IPS-15b (cell line): Measurements from ENCODE around the gene FHOD3.

ENCODE experiments used
- H3K27me3 ChIP-seq: one replicate; pipeline ENCODE4 v1.6.1; 2013; ENCODE audit warnings: low read length; ENCODE audit not compliant: control insufficient read depth, insufficient read depth
- H3K36me3 ChIP-seq: one replicate; pipeline ENCODE4 v1.6.1; 2013; ENCODE audit warnings: low read length; ENCODE audit not compliant: control insufficient read depth, insufficient read depth
- H3K4me1 ChIP-seq: one replicate; pipeline ENCODE4 v1.6.1; 2013; ENCODE audit warnings: mild to moderate bottlenecking, low read length; ENCODE audit not compliant: control insufficient read depth, insufficient read depth
- H3K4me3 ChIP-seq: one replicate; pipeline ENCODE4 v1.5.1; 2013; ENCODE audit warnings: low read depth, low read length
- H3K9ac ChIP-seq: one replicate; pipeline ENCODE4 v1.6.1; 2013; ENCODE audit warnings: low read depth, mild to moderate bottlenecking, low read length
- H3K9me3 ChIP-seq: one replicate; pipeline ENCODE4 v1.6.1; 2013; ENCODE audit warnings: mild to moderate bottlenecking, low read length; ENCODE audit not compliant: control insufficient read depth, insufficient read depth

Gene FHOD3

GRCh38 chr18:36481201-36481657 lies 183.7 kb downstream of the FHOD3 start:
- Histone ChIP-seq H3K27me3 (no peaks in the 10 kb centered on the region), H3K36me3 (no peaks in the 10 kb centered on the region), H3K4me3 (peak overlapping the region; percentile 10), H3K4me1 (peaks cover 28% of the 10 kb centered on the region), H3K9me3 (no peaks in the 10 kb centered on the region), H3K9ac (no peak overlapping the region)

GRCh38 chr18:36481935-36482334 lies 184.4 kb downstream of the FHOD3 start:
- Histone ChIP-seq H3K9me3 (no peaks in the 10 kb centered on the region), H3K36me3 (no peaks in the 10 kb centered on the region), H3K4me1 (peaks cover 28% of the 10 kb centered on the region)

GRCh38 chr18:36484591-36484990 lies 187.1 kb downstream of the FHOD3 start:
- no peaks in the 10 kb centered on the region for H3K36me3 ChIP-seq
- H3K9ac ChIP-seq = no peak overlapping the region
- no peaks in the 10 kb centered on the region for H3K9me3 ChIP-seq

More at GRCh38 chr18:36481935-36482334, 184.4 kb downstream of the FHOD3 start:
- no peaks in the 10 kb centered on the region for H3K27me3 ChIP-seq
- H3K9ac ChIP-seq = no peak overlapping the region
- peak overlapping the region; percentile 10 for H3K4me3 ChIP-seq

GRCh38 chr18:36485772-36486171 lies 188.3 kb downstream of the FHOD3 start:
- H3K27me3 ChIP-seq = no peaks in the 10 kb centered on the region
- peaks cover 15% of the 10 kb centered on the region for H3K4me1 ChIP-seq
- no peaks in the 10 kb centered on the region for H3K9me3 ChIP-seq
- no peak overlapping the region for H3K4me3 ChIP-seq
- no peaks in the 10 kb centered on the region for H3K36me3 ChIP-seq
- no peak overlapping the region for H3K9ac ChIP-seq

More at GRCh38 chr18:36484591-36484990, 187.1 kb downstream of the FHOD3 start:
- Histone ChIP-seq H3K4me1 (peaks cover 27% of the 10 kb centered on the region), H3K27me3 (no peaks in the 10 kb centered on the region), H3K4me3 (no peak overlapping the region)

- Histone ChIP-seq H3K4me1 (peaks cover 1% of the 10 kb centered on the region), H3K4me3 (no peak overlapping the region), H3K27me3 (no peaks in the 10 kb centered on the region), H3K36me3 (no peaks in the 10 kb centered on the region), H3K9ac (no peak overlapping the region), H3K9me3 (no peaks in the 10 kb centered on the region)
These were observed 190.6 kb downstream of the FHOD3 start for GRCh38 chr18:36488131-36488530.

- Histone ChIP-seq H3K4me1 (peaks cover 8% of the 10 kb centered on the region), H3K27me3 (no peaks in the 10 kb centered on the region), H3K36me3 (no peaks in the 10 kb centered on the region), H3K4me3 (no peak overlapping the region), H3K9me3 (no peaks in the 10 kb centered on the region), H3K9ac (no peak overlapping the region)
These were observed 193.4 kb downstream of the FHOD3 start for GRCh38 chr18:36490897-36491296.

GRCh38 chr18:36492604-36493329 lies 195.3 kb downstream of the FHOD3 start:
- Histone ChIP-seq H3K4me1 (peaks cover 8% of the 10 kb centered on the region), H3K4me3 (no peak overlapping the region), H3K27me3 (no peaks in the 10 kb centered on the region), H3K9me3 (no peaks in the 10 kb centered on the region), H3K9ac (no peak overlapping the region), H3K36me3 (no peaks in the 10 kb centered on the region)

GRCh38 chr18:36493349-36494159 lies 196.0 kb downstream of the FHOD3 start:
- Histone ChIP-seq H3K9ac (no peak overlapping the region), H3K4me3 (no peak overlapping the region), H3K27me3 (no peaks in the 10 kb centered on the region), H3K9me3 (no peaks in the 10 kb centered on the region), H3K4me1 (peaks cover 8% of the 10 kb centered on the region), H3K36me3 (no peaks in the 10 kb centered on the region)

GRCh38 chr18:36494160-36494437 lies 196.6 kb downstream of the FHOD3 start:
- H3K36me3 ChIP-seq = no peaks in the 10 kb centered on the region
- H3K9ac ChIP-seq = no peak overlapping the region
- no peaks in the 10 kb centered on the region for H3K9me3 ChIP-seq

GRCh38 chr18:36496022-36496421 lies 198.5 kb downstream of the FHOD3 start:
- Histone ChIP-seq H3K36me3 (no peaks in the 10 kb centered on the region), H3K4me1 (peaks cover 8% of the 10 kb centered on the region), H3K27me3 (no peaks in the 10 kb centered on the region), H3K4me3 (no peak overlapping the region), H3K9ac (no peak overlapping the region), H3K9me3 (no peaks in the 10 kb centered on the region)

More at GRCh38 chr18:36494160-36494437, 196.6 kb downstream of the FHOD3 start:
- Histone ChIP-seq H3K4me3 (no peak overlapping the region), H3K4me1 (peaks cover 8% of the 10 kb centered on the region), H3K27me3 (no peaks in the 10 kb centered on the region)

- Histone ChIP-seq H3K27me3 (no peaks in the 10 kb centered on the region), H3K4me1 (no peaks in the 10 kb centered on the region), H3K9ac (no peak overlapping the region), H3K9me3 (no peaks in the 10 kb centered on the region), H3K36me3 (no peaks in the 10 kb centered on the region), H3K4me3 (no peak overlapping the region)
These were observed 202.4 kb downstream of the FHOD3 start for GRCh38 chr18:36499938-36500337.

- no peaks in the 10 kb centered on the region for H3K36me3 ChIP-seq
- no peaks in the 10 kb centered on the region for H3K27me3 ChIP-seq
- H3K9me3 ChIP-seq = no peaks in the 10 kb centered on the region
- no peak overlapping the region for H3K4me3 ChIP-seq
- H3K9ac ChIP-seq = no peak overlapping the region
- no peaks in the 10 kb centered on the region for H3K4me1 ChIP-seq
These were observed 203.6 kb downstream of the FHOD3 start for GRCh38 chr18:36501100-36501499.
